Measurements from ENCODE around the gene IER3. TPM values are rescaled to one million over a fixed set of nuclear protein-coding genes. Genes with fewer than 3 reads are reported as not detected.
A peak's percentile ranks its signal among the peaks of the same experiment; 100 is the strongest.

Gene IER3
- total and polyA plus RNA-seq, 2 of the 13 experiments (the other 11 are each of a cell fraction or from before 2014, with no cell fraction given): 51.1 to 131 TPM

GRCh38 chr6:30717129-30717844 is 27.1 kb downstream of the IER3 start, which contains the start of gene MDC1 (continued):
- TF ChIP-seq THAP8 (CRISPR knock-in tag; IDR thresholded peaks at IDR 0.05; ENCODE audit: borderline replicate concordance) (peak; percentile 72; the same call in 1 of the 2 replicates), ATAD3A (CRISPR knock-in tag; IDR thresholded peaks at IDR 0.05) (peak; percentile 24; the same call in 1 of the 2 replicates), KIAA2018 (CRISPR knock-in tag; IDR thresholded peaks at IDR 0.05; ENCODE audit: borderline replicate concordance) (no peak), CCAR2 (optimal IDR thresholded peaks at IDR 0.05; ENCODE audit: low read depth, low read length) (no peak), JUN (CRISPR knock-in tag; IDR thresholded peaks at IDR 0.05) (peak; percentile 91), PREB (CRISPR knock-in tag; IDR thresholded peaks at IDR 0.05) (no peak; the same call in 1 of the 2 replicates), ZNF550 (CRISPR knock-in tag; IDR thresholded peaks at IDR 0.05; ENCODE audit: borderline replicate concordance) (no peak), SETDB1 (CRISPR knock-in tag; IDR thresholded peaks at IDR 0.05; ENCODE audit: borderline replicate concordance) (no peak), KLF16 (CRISPR knock-in tag; IDR thresholded peaks at IDR 0.05) (peak in 1 of 2 experiments; percentile 96; a peak in 2 of 4 replicates), NFE2L2 (IDR thresholded peaks at IDR 0.05; ENCODE audit: low read length) (peak; percentile 64; the same call in 1 of the 2 replicates), DNMT3B (CRISPR knock-in tag; conservative IDR thresholded peaks at IDR 0.05) (peak; percentile 94), ZFY (CRISPR knock-in tag; IDR thresholded peaks at IDR 0.05) (peak; percentile 83), ZNF878 (CRISPR knock-in tag; IDR thresholded peaks at IDR 0.05) (peak; percentile 99), SP4 (CRISPR knock-in tag; IDR thresholded peaks at IDR 0.05) (peak; percentile 99), ZNF720 (CRISPR knock-in tag; IDR thresholded peaks at IDR 0.05) (0 out of 2 replicates have a peak, but pooled peaks have one; percentile 68), SAFB2 (CRISPR knock-in tag; IDR thresholded peaks at IDR 0.05; ENCODE audit: borderline replicate concordance, low read depth) (peak; percentile 86)
- TF ChIP-seq, protein P1, sequence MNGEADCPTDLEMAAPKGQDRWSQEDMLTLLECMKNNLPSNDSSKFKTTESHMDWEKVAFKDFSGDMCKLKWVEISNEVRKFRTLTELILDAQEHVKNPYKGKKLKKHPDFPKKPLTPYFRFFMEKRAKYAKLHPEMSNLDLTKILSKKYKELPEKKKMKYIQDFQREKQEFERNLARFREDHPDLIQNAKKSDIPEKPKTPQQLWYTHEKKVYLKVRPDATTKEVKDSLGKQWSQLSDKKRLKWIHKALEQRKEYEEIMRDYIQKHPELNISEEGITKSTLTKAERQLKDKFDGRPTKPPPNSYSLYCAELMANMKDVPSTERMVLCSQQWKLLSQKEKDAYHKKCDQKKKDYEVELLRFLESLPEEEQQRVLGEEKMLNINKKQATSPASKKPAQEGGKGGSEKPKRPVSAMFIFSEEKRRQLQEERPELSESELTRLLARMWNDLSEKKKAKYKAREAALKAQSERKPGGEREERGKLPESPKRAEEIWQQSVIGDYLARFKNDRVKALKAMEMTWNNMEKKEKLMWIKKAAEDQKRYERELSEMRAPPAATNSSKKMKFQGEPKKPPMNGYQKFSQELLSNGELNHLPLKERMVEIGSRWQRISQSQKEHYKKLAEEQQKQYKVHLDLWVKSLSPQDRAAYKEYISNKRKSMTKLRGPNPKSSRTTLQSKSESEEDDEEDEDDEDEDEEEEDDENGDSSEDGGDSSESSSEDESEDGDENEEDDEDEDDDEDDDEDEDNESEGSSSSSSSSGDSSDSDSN (CRISPR knock-in tag; IDR thresholded peaks at IDR 0.05): peak; percentile 80
